ENCODE measurements around the gene SEZ6L.

DNA sequence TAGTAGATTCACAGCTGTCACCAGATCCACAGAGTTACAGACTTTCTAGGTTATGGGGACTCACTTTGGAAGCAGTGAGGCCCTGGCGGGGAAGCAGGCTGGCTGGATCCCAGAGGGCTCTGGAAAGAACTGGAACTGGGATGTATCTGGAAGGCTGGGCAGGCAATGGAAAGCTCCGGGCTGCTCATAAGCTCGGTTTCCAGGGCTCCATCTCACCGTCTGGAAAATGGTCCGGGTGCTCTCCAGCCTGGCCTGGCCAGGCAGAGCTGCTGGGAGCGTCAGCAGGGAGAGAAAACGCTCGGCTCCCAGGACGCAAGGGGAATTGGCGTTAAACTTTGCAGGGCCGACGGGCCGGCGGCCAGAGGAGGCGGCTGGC, 335 bp upstream of the SEZ6L start:
- TF ChIP-seq CTCF (IDR thresholded peaks at IDR 0.05 in 4 of 5, conservative IDR thresholded peaks at IDR 0.05 in 1 of 5) (no peak), POLR2A (IDR thresholded peaks at IDR 0.05) (no peak)
